ENCODE results near the gene COL13A1.

COL13A1 gene

DNA sequence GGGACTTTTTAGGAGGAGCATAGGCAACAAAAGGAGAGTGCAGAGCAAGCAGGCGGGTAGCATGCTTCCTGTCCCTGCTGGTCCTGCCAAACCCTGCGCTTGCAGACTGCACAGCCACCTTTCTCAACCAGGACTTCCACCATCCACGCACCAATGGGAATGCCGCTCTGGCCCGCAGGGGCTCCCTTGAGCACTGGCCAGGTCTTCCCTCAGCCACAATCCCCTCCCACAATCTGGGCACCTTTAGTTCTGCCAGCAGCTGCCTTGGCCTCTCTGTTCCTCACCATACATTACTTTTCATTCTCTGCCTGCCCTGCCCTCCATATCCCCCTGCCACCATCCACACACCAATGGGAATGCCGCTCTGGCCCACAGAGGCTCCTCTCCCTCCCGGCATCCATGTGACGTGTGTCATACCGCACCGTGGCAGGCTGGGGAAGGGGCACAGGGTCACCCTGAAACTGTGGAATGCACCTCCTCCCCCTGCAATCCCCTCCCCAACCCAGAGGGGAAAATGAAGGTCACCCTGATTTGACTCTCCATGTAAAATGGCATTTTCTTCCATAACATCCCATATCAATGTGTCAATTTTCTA, 153.6 kb downstream of the COL13A1 start:
- no peak for DNase-seq

DNA sequence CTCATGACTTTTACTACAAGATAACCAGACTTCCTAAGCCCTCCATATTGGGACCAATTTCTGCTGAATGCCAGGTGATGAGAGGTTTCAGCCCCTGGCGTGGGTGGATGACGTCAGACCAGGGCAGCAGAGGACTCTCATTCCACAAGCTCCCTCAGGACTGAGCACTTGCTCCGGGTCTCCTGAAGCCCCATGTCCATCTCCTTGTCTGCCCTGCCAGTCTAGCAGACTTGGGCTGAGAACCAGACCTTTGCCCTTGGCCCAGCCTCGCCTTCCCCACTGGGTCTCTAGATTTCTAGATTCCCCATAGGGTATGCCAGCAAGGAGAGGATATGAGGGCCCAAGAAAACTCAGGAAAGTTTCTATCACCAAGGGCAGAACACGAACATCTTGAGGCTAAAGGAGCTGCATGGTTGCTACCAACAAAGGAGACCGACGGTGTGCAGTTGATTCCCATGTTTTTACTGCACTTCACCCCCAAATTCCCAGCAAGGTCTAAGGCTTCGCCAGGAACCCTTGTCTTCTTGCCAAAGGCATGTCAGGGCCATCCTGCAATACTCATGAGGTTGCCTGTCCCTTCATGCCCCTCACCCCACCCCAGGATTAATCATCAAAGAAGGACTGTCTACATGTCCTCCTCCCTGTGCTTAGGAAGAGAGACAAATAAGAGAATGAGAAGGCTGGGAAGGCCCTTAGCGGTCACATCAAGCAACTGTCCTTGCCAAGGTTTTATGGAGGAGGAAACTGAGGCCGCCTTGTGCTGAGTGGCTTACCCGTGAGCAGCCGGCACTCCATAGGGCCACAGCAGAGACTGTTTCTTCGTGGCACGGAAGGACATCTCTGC, 154.4 kb downstream of the COL13A1 start:
- DNase-seq = no peak

DNA sequence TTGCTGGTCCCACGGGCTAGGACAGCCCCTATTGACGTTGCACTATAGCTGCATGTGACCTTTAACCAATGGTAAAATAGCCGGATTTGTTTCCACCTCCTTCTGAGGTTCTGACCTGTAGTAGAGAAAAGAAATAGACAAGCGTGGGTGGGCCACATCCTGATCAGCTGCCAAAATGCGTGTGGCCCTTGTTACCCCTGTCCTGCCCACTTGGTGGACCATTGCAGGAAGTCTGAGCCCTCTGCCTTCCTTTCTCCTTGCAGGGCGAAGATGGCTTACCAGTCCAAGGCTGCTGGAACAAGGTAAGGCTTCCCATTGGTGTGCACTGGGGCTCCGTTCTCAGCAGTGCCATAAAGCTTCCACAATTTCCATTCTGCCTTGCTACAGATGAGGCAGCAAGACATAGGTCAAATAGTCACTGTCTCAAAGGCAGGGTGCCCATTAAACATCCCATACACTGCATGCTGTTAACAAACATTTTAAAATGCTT, 155.1 kb downstream of the COL13A1 start:
- no peak for DNase-seq

DNA sequence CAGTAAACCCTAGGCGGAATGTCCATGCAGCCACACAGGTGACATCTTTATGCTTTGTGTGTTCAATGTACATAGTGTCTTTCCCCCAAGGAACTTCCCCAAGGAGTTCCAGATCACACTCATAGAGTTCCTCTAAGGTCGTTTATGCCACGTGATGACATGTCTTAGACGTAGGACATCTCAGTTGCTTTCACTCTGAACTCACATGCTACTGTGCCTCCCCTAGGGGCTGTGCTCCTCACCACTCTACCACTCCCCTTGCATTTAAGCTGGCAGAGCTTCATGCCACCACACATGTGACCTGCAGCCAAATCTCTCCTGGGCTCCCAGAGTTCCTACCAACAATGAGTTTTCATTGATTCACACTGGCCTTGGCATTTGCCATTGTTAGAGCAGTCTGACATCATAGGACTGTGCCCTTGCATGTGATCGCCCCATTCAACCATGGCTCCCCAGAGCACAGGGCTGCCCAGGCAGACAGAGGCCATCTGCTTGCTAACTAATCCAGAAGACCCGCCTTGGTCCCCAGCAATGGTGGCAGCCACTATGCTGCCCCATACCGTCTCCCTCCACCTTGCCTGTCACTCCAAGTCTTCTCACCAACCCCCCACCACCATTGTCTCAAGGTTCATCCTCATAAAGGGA, 155.7 kb downstream of the COL13A1 start:
- no peak for DNase-seq

DNA sequence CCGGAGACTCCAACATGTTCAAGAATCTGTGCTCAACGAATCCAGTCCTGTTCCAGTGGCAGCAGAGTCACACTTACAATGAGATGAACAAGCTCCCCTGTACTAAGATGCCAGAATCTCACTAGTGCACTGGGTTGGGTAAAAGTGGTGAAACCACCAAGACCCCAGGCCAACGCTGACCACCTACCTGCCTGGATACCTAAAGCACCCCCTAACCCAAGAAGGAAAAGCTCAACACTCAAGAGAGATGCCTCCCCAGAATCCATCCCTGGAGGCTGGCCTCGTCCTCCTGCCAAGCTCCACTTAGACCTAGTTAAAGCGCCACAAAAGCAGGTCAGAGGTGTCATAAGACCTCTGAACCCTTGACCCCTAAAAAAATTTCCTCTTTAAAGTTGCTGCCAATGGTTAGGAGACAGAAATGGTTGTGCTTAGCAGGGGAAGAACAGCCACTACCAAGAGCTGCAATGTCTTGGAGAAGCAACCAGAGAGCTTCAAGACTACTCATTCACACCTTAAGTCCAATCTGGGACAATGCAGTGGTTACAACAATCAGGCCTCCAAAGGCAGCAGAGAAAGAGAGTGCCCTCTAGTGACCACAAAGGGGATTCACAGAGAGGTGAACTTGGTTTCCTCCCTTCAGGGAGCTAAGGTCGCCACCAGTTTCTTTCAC, 156.3 kb downstream of the COL13A1 start:
- DNase-seq = peak; percentile 62

DNA sequence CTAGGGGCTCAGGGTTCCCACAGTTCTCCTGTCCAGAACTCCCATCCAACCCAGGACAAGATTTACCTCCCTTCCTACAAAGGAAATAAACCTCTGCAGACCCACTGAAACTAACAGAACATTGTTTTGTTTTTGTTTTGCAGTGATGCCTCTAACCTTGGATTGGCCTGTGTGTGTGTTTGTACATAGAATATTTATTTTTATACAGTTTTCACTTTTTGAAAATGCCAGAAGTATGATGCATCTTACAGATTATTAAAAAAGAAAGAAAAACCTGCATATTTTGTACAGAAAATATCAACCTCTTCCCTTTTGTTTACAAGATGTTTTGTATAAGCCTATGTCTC, 156.8 kb downstream of the COL13A1 start:
- DNase-seq = no peak

DNA sequence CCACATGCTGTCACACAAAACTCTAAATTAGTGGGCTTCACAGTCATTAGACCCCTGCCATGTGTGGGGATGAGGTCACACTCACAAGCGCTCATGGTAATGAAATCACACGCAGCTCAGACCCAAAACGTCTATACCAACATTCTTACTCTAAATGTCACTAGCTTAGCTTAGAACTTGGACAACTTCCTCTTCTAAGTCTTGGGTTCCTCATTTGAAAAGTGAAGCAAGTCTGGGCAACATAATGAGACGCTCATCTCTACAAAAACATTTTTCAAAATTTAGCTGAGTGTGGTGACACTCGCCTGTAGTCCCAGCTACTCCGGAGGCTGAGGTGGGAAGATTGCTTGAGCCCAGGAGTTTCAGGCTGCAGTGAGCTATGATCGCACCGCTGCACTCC, 158.2 kb downstream of the COL13A1 start:
- no peak for DNase-seq

DNA sequence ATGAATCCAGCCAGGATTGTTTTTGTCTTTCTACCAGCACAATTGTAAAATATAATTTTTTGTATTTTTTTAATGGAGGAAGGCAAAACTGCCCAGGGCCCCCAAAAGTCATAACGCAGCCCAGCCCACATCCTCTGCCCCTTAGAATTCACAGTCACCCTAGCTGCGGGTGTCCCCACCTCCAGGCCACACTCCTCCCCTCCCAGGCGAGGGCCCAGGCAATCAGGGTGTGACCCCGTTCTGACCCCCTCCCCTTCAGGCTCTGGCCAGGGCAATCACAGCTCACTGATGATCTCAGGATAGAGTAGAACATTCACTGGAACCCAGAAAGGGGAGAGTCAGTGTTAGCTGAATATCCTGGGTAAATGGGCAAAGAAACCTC, 158.9 kb downstream of the COL13A1 start:
- DNase-seq = no peak

DNA sequence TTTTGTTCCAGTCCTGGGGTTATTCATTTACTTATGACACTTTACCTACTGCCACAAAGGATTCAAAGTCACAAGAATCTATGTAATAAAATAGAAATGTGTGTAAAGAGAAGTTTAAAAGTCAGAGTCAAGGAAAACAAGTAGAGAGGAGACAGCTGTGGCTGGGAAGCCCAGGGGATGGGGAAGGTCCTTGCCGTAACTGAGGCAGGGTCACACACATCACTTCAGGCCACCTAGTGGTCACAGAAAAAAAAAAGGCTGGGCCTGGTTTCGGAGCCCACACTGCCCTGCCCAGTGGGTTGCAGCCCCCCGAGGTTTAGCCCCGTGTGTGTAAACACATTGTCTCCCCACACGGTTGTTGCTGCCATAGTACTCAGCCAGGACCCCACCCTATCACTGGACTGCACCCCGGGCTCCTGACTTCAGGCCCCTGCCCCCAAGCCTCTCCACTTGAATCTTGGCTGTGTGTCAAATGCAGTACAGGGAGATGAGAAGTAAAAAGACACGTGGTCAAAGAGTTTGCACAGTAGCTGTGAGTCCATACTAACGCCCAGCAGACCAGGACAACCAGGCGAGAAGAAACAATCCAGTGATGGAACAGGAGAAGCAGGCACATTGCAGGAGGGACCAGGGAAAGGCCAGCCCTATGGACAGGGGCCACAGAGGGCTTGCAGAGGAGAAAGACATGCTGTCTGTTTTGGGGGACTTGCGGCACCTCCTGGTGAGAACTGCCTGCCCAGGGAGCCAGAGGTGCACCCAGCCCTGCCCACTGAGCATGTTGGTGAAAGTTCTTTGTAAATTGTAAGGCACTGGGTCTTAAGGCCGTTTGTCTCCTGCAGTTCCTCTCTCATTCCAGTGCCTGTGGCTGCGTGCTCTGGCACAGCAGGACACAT, 159.5 kb downstream of the COL13A1 start:
- DNase-seq = no peak

DNA sequence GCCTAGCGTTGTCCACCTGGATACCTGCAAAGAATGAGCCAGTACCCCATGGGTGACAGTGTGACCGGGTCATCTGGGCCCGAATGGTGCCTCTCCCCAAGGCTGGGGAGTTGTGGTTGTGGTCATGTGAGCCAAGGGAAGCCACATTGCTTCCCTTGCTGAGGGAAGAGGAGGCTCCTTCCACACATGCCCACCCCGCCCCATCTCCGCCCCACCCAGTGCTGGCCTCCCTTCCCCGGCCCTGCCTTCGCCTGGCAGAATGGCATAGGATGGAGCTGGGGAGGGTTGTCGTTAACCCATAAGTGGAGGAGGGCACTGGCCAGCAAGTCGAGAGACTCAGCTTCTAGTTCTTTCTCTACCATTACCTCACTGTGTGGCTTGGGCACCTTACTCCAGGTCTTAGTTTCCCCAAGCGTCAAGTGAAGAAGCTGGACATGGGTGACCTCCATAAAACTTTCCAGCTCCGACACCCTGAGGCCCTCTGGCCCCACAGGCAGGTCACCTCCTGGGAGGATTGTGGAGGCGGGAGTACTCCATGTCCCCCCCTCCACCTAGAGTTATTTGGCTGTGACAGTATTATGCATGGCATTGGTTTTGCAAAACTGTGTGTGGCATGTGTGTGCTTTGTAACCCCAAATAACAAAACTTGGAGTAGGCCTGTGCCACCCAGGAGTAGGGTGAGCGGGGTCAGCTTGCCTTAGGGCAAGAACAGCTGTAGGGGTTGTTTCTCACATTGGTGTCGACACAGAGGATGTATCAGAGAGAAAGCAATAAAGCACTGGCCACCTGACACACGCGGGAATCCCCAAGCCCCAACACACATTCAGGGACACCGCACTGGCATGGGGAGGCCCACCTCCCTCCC, 160.4 kb downstream of the COL13A1 start:
- no peak for DNase-seq

DNA sequence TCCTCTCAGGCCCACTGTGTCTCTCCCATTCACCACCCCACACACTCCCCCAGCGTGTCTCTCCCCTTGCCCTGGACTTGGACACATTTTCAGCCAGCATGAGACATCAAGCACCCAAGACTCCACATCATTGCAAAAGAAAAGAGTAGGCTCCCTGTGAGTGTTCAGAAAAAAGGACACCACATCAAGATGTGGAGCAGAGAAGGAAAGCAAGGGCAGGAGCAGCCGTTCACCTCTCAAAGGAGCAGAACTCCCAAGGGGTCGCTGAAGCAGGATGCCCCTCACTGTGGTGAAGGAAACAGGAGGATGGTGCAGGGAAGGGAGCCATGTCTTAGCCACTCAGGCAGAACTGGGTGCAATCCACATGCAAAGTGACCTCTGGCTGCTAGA, 161.0 kb downstream of the COL13A1 start:
- no peak for DNase-seq

DNA sequence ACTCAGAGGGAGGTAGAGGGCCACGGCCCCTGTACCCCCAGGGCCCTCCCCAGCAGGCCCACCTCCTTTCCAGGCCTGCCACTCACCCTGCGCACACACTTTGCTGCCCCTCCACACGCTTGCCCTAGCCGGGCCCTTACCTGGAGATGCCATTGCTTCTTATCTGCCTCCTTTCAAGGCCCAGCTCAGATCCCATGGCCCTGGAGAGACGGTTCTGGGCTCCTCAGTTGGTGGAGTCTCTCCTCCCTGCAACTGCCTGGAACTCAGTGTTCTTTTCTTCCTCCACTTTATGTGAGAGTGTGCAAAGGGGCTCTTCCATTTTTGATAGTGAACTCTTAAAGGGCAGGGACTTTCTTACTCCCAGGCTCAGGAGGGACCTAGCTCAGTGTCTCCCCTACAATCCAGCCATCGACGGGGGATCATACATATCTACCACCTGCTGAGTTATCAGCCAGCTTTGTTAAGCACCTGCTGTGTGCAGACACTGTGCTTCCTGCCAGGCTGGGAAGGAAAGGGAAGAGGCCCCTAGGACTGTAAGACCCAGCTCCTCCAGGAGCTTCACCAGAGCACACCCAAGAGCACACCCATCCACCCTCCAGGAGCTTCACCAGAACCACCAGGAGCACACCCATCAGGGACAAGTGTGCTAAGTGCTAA, 161.6 kb downstream of the COL13A1 start:
- no peak for DNase-seq

DNA sequence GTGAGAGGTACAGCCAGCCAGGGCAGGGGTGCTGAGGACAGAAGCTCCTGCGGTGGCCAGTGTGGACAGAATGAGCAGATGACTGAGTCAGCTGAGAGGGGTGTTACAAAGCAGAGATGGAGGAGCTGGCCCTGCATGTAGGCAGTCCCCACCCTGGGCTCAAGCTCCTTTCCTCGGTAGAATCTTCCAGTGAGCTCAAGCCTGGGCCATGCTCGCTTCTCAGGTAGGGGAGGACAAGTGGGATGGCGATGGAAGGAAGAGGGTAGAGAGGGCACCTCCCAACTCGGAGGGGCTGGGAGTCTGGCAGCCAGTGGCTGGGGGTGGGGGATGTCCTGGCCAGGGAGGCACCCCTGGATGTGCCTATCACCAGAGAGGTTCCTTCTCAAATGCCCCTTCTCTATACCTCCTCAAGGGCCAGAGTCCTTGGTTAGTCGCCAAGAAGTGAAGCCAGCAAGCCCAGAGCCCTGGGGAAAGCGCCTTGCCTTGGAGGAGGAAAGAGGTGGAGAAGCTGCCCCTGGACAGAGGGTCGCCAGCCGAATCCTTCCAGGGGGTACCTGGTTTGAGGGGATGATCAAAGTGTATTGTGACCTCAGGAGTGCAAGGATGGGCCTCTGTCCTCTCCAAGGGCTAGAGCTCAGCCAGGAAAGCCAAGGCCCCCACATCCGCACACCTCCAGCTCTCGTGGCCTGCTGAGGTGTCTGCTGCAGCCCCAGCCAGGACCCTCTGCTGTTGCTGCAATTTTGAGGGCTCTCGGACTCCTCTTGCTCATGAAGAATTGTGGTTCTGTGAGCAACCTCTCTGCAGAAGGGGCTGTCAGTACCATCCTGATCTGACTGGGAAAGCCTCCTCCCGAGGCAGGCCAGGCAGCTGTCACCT, 162.4 kb downstream of the COL13A1 start:
- no peak for DNase-seq

DNA sequence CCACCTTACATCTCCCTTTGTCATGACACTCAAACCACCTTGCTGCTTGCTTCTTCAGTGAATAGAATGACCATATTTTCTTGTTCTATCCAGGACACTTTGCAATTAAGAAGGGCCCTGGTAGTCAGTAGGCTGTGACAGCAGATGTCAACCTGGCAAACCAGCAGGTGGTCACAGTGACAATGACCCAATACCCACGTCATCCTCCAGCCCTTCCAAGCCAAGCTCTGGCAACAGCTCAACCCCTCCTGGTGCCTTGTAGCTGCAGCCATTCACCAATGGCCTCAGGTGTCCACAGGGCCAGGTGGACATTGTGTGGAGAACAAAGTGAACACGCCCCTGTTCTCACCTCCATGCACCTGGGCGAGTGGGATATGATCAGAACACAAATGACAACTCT, 163.4 kb downstream of the COL13A1 start:
- DNase-seq = no peak

DNA sequence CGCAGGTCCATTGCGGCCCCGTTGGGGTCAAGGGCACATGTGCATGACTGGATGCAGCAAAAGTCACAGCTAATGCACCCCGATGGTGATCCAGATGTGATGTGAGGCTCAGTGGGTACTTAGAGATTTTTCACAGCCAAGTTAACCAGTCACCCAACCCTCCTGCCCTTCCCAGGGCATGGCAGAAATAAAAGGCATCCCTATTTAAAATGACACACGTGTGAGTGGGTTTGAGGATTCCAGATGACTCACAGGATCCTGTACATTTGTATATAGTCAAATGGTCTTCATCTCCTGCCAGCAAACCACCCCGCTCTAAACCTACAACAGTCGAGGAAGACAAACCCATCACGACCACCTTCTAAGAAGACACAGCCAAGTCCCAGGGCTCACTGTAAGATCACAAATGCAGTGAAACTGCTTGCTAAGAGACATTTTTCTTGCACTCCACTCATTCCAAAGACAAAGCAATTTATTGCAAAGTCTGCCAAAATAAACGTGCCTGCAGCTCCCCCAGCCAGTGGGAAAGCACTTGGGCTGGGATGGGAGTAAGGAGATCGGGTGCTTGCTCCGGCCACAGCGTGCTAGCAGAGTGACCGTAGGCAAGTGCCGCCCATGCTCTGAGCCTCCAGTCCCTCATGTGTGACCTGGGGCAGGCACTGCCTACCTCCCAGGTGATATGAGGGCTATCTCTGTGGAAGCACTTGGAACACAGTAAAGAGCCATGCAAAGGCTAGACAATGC, 164.4 kb downstream of the COL13A1 start:
- DNase-seq = no peak

DNA sequence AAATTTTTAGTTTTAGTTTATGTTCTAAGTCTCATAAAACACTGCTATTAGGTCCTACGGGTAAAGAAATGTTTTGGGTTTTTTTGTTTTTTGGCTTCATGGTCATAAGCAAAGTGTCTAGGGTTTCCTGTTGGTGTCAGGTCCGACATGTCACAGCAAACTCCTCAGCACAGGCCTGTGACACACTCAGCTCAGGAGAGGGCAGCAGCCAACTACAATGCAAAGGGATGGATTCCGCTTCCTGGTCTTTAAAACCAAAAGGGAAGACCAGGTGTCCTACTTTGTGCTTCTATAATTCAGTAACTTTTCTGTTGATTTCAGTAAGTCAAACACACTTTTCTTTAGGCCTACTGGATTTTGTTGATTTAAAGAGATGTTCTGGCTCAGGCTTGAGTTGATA, 167.1 kb downstream of the COL13A1 start:
- no peak for DNase-seq

DNA sequence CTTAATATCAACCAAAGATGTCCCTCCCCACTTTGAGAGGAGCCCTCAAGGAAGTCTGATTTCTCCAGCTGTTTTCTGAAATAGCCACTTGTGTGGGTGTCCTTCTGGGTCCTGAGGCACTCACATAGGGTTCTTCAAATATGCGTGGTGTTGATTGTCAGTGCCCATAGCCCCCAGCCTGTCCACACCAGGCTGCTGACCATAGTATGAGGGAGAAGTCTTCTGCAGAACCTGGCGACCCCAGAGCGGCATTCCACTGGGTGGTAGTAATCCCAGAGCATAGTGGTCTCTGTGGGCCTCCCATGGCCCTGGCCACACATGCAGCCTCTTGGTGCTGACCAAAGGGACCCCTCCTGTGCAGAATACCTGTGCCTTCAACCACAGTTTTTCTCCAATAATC, 168.3 kb downstream of the COL13A1 start:
- DNase-seq = no peak

DNA sequence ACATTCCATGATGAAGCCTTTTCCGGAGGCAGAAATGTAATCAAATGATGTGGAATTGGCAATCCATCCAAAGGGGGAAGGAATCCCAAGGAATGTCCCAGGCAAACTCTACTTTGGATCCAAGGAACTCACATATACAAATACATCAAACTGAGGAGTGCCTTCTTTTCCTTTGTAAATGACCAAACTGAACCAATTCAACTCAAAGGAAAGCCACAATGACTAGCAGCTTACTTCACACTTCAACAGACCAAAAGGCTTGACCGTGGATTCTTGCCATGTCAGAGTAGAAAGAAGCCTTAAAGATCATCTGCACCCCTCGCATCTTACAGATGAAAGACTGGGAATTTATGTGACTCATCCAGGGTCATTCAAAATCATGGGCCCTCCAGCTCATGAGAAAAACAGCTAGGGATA, 171.3 kb downstream of the COL13A1 start:
- no peak for DNase-seq

DNA sequence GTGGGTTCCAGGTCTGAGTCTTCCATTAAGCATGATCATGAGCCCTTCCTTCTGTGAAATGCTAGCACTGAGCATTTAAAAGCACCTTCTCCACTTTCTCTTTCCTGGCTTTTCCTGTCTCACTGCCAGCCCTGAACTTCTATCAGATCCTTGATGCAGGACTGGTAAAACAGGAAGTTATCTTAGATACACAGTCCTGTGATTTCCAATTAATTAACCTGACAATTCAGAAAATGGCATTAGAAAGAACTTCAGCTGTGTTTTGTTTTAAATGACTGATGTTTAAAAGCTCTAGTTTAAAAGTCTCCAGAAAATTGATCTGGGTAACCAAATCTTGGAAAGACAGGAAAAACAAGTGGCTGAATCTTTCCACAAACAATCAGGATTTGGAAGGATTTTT, 172.0 kb downstream of the COL13A1 start:
- no peak for DNase-seq
